Psoas muscle (tissue), 8 donors: Measurements from ENCODE around the gene KCTD14. TPM values are rescaled to one million over a fixed set of nuclear protein-coding genes. Genes with fewer than 3 reads are reported as not detected.

Source experiments
- ATAC-seq, 4 donors: fragments of 200-7000 bp; cut with Tn5 transposase; one replicate each; pipeline ENCODE4 v1.9.1; 2020; ENCODE audit warnings: moderate library complexity in 3 of 4, mild to moderate bottlenecking in 2 of 4
- DNase-seq, 2 donors: peaks; one replicate each; pipeline ENCODE4 v3.0.0-alpha.2; 2020
- H3K27ac ChIP-seq: fragments of 200-600 bp; one replicate; pipeline ENCODE4 v1.8.0; 2022
- H3K27me3 ChIP-seq, 3 donors: fragments of 200-600 bp in 1 of 3; one replicate each; pipeline versions ENCODE4 v1.6.1 to v1.8.0; 2013 to 2022; ENCODE audit warnings: low read length in 2 of 3, mild to moderate bottlenecking in 2 of 3, moderate library complexity in 1 of 3; ENCODE audit not compliant: insufficient read depth in 3 of 3
- H3K36me3 ChIP-seq, 2 donors: fragments of 200-600 bp in 1 of 2; one replicate each; pipeline versions ENCODE4 v1.6.1 to v1.8.0; 2013 to 2022; ENCODE audit warnings: low read depth in 1 of 2, mild to moderate bottlenecking in 1 of 2, moderate library complexity in 1 of 2; ENCODE audit not compliant: insufficient read depth in 1 of 2
- H3K4me1 ChIP-seq: fragments of 200-600 bp; one replicate; pipeline ENCODE4 v1.8.0; 2022
- H3K4me3 ChIP-seq: fragments of 200-600 bp; one replicate; pipeline ENCODE4 v1.8.0; 2022; ENCODE audit warnings: mild to moderate bottlenecking
- H3K9me3 ChIP-seq: fragments of 200-600 bp; one replicate; pipeline ENCODE4 v1.8.0; 2022
- WGBS, 3 donors: extraction: QIAGEN DNeasy Blood & Tissue Kit; methylation state at CpG; one replicate each; pipeline versions ENCODE4 v1.1.6 to v1.1.7; 2013; 5-methylcytosine and 5-hydroxymethylcytosine counted together
- intact Hi-C, 2 donors: fragments of 100-400 bp; cut with DNase I; formaldehyde crosslinking; loops; one replicate each; pipeline versions ENCODE4 v1.11.0 to v1.14.2; 2022
- polyA plus RNA-seq, 3 donors: library from polyadenylated mRNA; stranded (reverse); fragments of 200-250 nt; gene quantifications; one replicate each; pipeline ENCODE4 v1.2.3, GENCODE V29; 2013
- total RNA-seq, 4 donors: library from RNA; stranded (reverse); fragmentation: NEBNext Ultra II Directional in 2 of 4; extraction: Animal tissue kit (Norgen Biotek cat#: 25700) in 2 of 4; gene quantifications; one replicate each; pipeline versions ENCODE4 v1.2.1 to v1.2.4, GENCODE V29; 2021 to 2023
- TF ChIP-seq, protein P1 (sequence below): fragments of 200-600 bp; IDR thresholded peaks from one replicate; pipeline ENCODE4 v1.8.0; 2022; ENCODE audit warnings: antibody characterized with exemption
- donor health status: healthy with polysubstance abuse.
- donor health status: DM: no; HTN: no; CAD: no; lungs with moderate emphysema.
- donor health status: Bipolar disorder and iron deficiency.
- donor health status: healthy.
- donor health status: DM: yes; HTN: yes; CAD: no.
- donor health status: DM: no; HTN: no; CAD: no.
- donor health status: DM: no; HTN: no; CAD: no.
- donor health status: DM: yes; HTN: yes; CAD: no.

KCTD14 gene
- total and polyA plus RNA-seq, 7 donors = 0.12 to 0.32 (median 0.18) TPM; not detected in 2

GRCh38 chr11:78039919-78040671 is 17.0 kb upstream of the KCTD14 start:
- Histone ChIP-seq H3K4me1 (no peaks in the 10 kb centered on the region), H3K27ac (peak overlapping the region; percentile 73), H3K4me3 (peak overlapping the region; percentile 45), H3K36me3 (no peaks in the 10 kb centered on the region), H3K9me3 (no peaks in the 10 kb centered on the region), H3K27me3 (no peaks in the 10 kb centered on the region)
- TF ChIP-seq, protein P1, sequence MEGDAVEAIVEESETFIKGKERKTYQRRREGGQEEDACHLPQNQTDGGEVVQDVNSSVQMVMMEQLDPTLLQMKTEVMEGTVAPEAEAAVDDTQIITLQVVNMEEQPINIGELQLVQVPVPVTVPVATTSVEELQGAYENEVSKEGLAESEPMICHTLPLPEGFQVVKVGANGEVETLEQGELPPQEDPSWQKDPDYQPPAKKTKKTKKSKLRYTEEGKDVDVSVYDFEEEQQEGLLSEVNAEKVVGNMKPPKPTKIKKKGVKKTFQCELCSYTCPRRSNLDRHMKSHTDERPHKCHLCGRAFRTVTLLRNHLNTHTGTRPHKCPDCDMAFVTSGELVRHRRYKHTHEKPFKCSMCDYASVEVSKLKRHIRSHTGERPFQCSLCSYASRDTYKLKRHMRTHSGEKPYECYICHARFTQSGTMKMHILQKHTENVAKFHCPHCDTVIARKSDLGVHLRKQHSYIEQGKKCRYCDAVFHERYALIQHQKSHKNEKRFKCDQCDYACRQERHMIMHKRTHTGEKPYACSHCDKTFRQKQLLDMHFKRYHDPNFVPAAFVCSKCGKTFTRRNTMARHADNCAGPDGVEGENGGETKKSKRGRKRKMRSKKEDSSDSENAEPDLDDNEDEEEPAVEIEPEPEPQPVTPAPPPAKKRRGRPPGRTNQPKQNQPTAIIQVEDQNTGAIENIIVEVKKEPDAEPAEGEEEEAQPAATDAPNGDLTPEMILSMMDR = no peak
- DNase-seq (peak; percentile 74 to 79), ATAC-seq (peak in 1 of 4 donors; percentile 58)
- intact Hi-C loops = loop anchor here in 1 of 2 donors (10.0 kb wide), 1 partner anchor 265 kb away; no protein-coding TSS in a partner anchor
- WGBS, 3 donors = 13 to 25% (median 16%) methylated on average over 7 of the region's 7 CpGs

DNA sequence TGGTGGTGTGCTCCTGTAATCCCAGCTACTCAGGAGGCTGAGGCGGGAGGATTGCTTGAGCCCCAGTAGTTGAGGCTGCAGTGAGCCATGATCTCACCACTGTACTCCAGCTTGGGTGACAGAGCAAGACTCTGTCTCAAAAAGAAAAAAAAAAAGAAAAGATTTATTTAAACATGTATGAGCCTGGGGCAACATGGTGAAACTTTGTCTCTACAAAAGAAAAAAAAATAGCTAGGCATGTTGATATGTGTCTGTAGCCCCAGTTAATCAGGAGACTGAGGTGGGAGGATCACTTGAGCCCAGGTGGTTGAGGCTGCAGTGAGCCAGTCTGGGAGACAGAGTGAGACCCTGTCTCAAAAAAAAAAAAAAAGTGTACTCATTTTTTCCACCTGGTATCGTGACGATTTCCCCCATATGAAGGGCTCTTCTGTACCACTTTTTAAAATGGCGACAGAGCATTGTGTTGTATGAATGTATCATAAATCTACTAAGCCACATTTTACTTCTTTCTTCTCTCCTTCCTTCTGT is 16.4 kb upstream of the KCTD14 start:
- TF ChIP-seq, protein P1 = no peak
- DNase-seq (no peak), ATAC-seq (no peak)
- peak overlapping the region; percentile 73 for H3K27ac ChIP-seq
- H3K27me3 ChIP-seq = no peaks in the 10 kb centered on the region
- H3K9me3 ChIP-seq = no peaks in the 10 kb centered on the region
- H3K36me3 ChIP-seq = no peaks in the 10 kb centered on the region
- WGBS, 3 donors = 68 to 83% (median 71%) methylated on average over 4 of the region's 4 CpGs
- H3K4me3 ChIP-seq = no peak overlapping the region
- no peaks in the 10 kb centered on the region for H3K4me1 ChIP-seq
- intact Hi-C loops = no loop called here

DNA sequence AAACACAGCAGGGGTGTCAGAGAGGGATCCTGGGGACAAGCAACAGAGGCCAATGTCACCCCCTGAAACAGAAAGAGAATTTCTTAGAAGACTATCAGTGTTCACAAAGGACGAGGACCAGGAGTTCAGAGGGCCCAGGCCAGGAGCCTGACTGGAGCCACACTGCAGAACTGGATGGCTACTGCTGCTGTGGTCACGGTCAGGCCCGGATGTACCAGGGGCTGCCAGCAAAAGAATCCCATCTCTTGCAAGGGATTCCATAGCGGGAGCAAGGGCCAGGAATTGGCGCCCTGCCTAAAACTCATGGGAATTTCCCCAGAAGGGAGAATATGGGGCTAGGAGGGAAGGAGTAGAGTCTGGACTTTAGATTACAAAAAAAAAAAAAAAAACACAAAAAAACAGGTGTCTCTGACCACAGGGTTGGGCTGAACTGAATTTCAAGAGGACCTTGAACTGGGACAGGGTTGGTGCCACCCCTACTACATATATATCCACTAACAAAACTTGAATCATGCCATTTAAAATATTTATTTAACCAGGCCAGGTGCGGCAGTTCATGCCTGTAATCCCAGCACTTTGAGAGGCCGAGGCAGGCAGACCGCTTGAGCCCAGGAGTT is 15.7 kb upstream of the KCTD14 start:
- Histone ChIP-seq H3K27me3 (no peaks in the 10 kb centered on the region), H3K4me1 (no peaks in the 10 kb centered on the region), H3K36me3 (no peaks in the 10 kb centered on the region), H3K9me3 (no peaks in the 10 kb centered on the region), H3K4me3 (no peak overlapping the region), H3K27ac (no peak overlapping the region)
- WGBS, 3 donors = 68 to 76% (median 75%) methylated on average over 8 of the region's 8 CpGs
- ATAC-seq (no peak), DNase-seq (no peak)
- TF ChIP-seq, protein P1 = no peak
- intact Hi-C loops = no loop called here

DNA sequence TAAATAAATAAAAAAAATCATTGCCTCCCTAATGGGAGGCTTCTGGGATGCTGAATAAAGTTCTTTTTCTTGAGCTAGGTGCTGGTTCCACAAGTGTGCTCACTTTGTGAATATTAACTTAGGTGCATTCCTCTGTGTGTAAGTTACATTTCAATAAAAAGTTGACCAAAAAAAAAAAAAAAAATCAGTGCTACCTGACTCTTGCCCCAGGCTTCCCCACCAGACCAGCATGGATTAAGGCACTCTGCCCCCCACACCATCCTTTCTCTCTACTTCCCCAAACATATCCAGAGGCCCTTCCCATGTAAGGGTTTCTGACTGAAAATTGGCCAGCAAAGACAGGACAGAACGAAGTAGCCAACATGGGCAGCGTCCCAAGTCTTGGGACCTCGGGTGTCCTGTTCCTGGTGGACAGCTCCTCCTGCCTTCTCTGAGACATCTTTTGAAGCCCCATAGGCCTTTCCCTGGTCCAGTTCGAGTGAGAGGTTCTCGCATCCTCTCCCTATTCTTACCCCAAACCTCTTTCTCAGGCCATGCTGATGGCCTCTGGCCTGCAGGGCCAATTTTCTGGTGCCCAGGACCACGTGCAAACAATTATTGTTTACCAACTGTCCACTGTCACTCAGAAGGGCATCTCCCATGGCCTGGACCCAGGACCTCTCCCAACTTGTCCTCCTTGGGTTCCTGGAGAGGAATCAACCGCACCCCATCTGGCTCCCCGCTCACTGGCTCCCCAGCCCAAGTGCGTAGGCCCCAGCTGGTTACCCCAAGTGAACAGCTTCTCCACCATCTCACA is 14.9 kb upstream of the KCTD14 start:
- Histone ChIP-seq H3K4me1 (no peaks in the 10 kb centered on the region), H3K4me3 (no peak overlapping the region), H3K9me3 (no peaks in the 10 kb centered on the region), H3K36me3 (no peaks in the 10 kb centered on the region), H3K27me3 (no peaks in the 10 kb centered on the region), H3K27ac (no peak overlapping the region)
- 66 to 72% (median 70%) methylated on average over 9 of the region's 9 CpGs for WGBS, 3 donors
- TF ChIP-seq, protein P1 = no peak
- ATAC-seq = no peak
- intact Hi-C loops = no loop called here
- no peak for DNase-seq
